ENCODE measurements around the gene ITGB3BP. TPM values are rescaled to one million over a fixed set of nuclear protein-coding genes. Genes with fewer than 3 reads are reported as not detected.

Gene ITGB3BP
- polyA plus RNA-seq, 1 donor (not counting 4 experiments of a cell fraction or from before 2014, with no cell fraction given) = 19.5 TPM

GRCh38 chr1:63448731-63449246, 74.2 kb downstream of the ITGB3BP start:
- Histone ChIP-seq H3K4me1 (ENCODE audit: control insufficient read depth, extremely low read depth, insufficient read depth, low read length) (no peaks in the 10 kb centered on the region), H3K9ac (ENCODE audit: control insufficient read depth, extremely low read depth, insufficient read depth, low read length) (no peak overlapping the region), H3K27ac (ENCODE audit: control insufficient read depth, insufficient read depth, low read length) (no peak overlapping the region), H3K36me3 (ENCODE audit: control insufficient read depth in 2 of 2, extremely low read depth in 1 of 2, insufficient read depth in 2 of 2, low read length in 2 of 2) (no peaks in the 10 kb centered on the region), H4K20me1 (ENCODE audit: control insufficient read depth, extremely low read depth, insufficient read depth, low read length) (no peaks in the 10 kb centered on the region), H3K4me2 (ENCODE audit: control insufficient read depth, extremely low read depth, insufficient read depth, low read depth, low read length) (no peak overlapping the region), H3K79me2 (ENCODE audit: control insufficient read depth, insufficient read depth, low read length) (no peaks in the 10 kb centered on the region), H3K9me1 (ENCODE audit: control insufficient read depth, extremely low read depth, insufficient read depth, low read length) (no peaks in the 10 kb centered on the region), H2AFZ (ENCODE audit: control insufficient read depth, low read length) (no peak overlapping the region), H3K4me3 (ENCODE audit: control insufficient read depth in 2 of 3, extremely low read depth in 1 of 3, insufficient read depth in 2 of 3, low read depth in 1 of 3, low read length in 3 of 3) (no peak overlapping the region), H3K27me3 (ENCODE audit: control insufficient read depth, extremely low read depth, insufficient read depth, low read length) (no peaks in the 10 kb centered on the region), H3K9me3 (ENCODE audit: control insufficient read depth, low read depth, low read length) (no peaks in the 10 kb centered on the region)
- FAIRE-seq = no peak
- dilution Hi-C loops (cut with MboI; ENCODE audit: extremely low pct_ligation_motif_present, low sequenced_read_pairs) = no loop called here
- DNase-seq (ENCODE audit: low read depth, low spot score) = no peak
- TF ChIP-seq EZH2 (IDR thresholded peaks at IDR 0.05; ENCODE audit: low read length) = no peak
- TF ChIP-seq CTCF (optimal IDR thresholded peaks at IDR 0.05 in 1 of 3, IDR thresholded peaks at IDR 0.05 in 1 of 3, conservative IDR thresholded peaks at IDR 0.05 in 1 of 3; ENCODE audit: extremely low read depth in 1 of 3, insufficient read depth in 2 of 3, low read length in 3 of 3) = no peak

GRCh38 chr1:63442141-63442475, 80.9 kb downstream of the ITGB3BP start:
- no peak overlapping the region for H3K9ac ChIP-seq (ENCODE audit: control insufficient read depth, extremely low read depth, insufficient read depth, low read length)

More at GRCh38 chr1:63442141-63442475, 80.9 kb downstream of the ITGB3BP start:
- no peaks in the 10 kb centered on the region for H4K20me1 ChIP-seq (ENCODE audit: control insufficient read depth, extremely low read depth, insufficient read depth, low read length)
- no peak overlapping the region for H3K4me2 ChIP-seq (ENCODE audit: control insufficient read depth, extremely low read depth, insufficient read depth, low read depth, low read length)
- no peaks in the 10 kb centered on the region for H3K79me2 ChIP-seq (ENCODE audit: control insufficient read depth, insufficient read depth, low read length)
- no peaks in the 10 kb centered on the region for H3K36me3 ChIP-seq (ENCODE audit: control insufficient read depth in 2 of 2, extremely low read depth in 1 of 2, insufficient read depth in 2 of 2, low read length in 2 of 2)
- H2AFZ ChIP-seq (ENCODE audit: control insufficient read depth, low read length) = no peak overlapping the region
- dilution Hi-C loops (cut with MboI; ENCODE audit: extremely low pct_ligation_motif_present, low sequenced_read_pairs) = no loop called here
- no peak for TF ChIP-seq CTCF (optimal IDR thresholded peaks at IDR 0.05 in 1 of 3, IDR thresholded peaks at IDR 0.05 in 1 of 3, conservative IDR thresholded peaks at IDR 0.05 in 1 of 3; ENCODE audit: extremely low read depth in 1 of 3, insufficient read depth in 2 of 3, low read length in 3 of 3)
- TF ChIP-seq EZH2 (IDR thresholded peaks at IDR 0.05; ENCODE audit: low read length) = no peak
- FAIRE-seq (no peak), DNase-seq (ENCODE audit: low read depth, low spot score) (no peak)
- H3K27ac ChIP-seq (ENCODE audit: control insufficient read depth, insufficient read depth, low read length) = no peak overlapping the region
- no peak overlapping the region for H3K4me3 ChIP-seq (ENCODE audit: control insufficient read depth in 2 of 3, extremely low read depth in 1 of 3, insufficient read depth in 2 of 3, low read depth in 1 of 3, low read length in 3 of 3)
- H3K9me3 ChIP-seq (ENCODE audit: control insufficient read depth, low read depth, low read length) = no peaks in the 10 kb centered on the region
- H3K4me1 ChIP-seq (ENCODE audit: control insufficient read depth, extremely low read depth, insufficient read depth, low read length) = no peaks in the 10 kb centered on the region
- no peaks in the 10 kb centered on the region for H3K27me3 ChIP-seq (ENCODE audit: control insufficient read depth, extremely low read depth, insufficient read depth, low read length)
- H3K9me1 ChIP-seq (ENCODE audit: control insufficient read depth, extremely low read depth, insufficient read depth, low read length) = no peaks in the 10 kb centered on the region
